SK-N-SH (cell line): ENCODE measurements around the gene LRRC1.

Source experiments
- CHD2 ChIP-seq: fragments of 150-350 bp; IDR thresholded peaks from 2 replicates; pipeline ENCODE4 v1.6.1; 2018; ENCODE audit warnings: low read length; ENCODE audit not compliant: partially characterized antibody
- CTCF ChIP-seq: fragments of 200-600 bp; sonication (generic); IDR thresholded peaks from 2 replicates; pipeline ENCODE4 v1.6.1; 2017; ENCODE audit warnings: antibody characterized with exemption, mild to moderate bottlenecking, moderate library complexity
- ELF1 ChIP-seq: IDR thresholded peaks from 2 replicates; pipeline ENCODE4 v1.4.0; 2012
- EP300 ChIP-seq, 2 experiments: IDR thresholded peaks; 2 replicates each; pipeline versions ENCODE4 v1.4.0 to v1.6.1; 2012; ENCODE audit warnings: borderline replicate concordance in 1 of 2, low read depth in 1 of 2, low read length in 1 of 2
- EZH2phosphoT487 ChIP-seq: fragments of 200-600 bp; sonication (generic); IDR thresholded peaks from 2 replicates; pipeline ENCODE4 v1.6.1; 2017; ENCODE audit warnings: low read depth, mixed run types, mild to moderate bottlenecking, antibody characterized with exemption, moderate library complexity, borderline replicate concordance
- GABPA ChIP-seq: IDR thresholded peaks from 2 replicates; pipeline ENCODE4 v1.4.0; 2012; ENCODE audit warnings: low read depth, mild to moderate bottlenecking
- NRF1 ChIP-seq: IDR thresholded peaks from 2 replicates; pipeline ENCODE4 v1.6.1; 2012; ENCODE audit warnings: low read depth, mild to moderate bottlenecking, low read length
- POLR2AphosphoS5 ChIP-seq: IDR thresholded peaks from 2 replicates; pipeline ENCODE4 v1.6.1; 2012; ENCODE audit warnings: low read depth, low read length
- RAD21 ChIP-seq: IDR thresholded peaks from 2 replicates; pipeline ENCODE4 v1.6.1; 2012; ENCODE audit warnings: mild to moderate bottlenecking, low read length
- SMC3 ChIP-seq: IDR thresholded peaks from 2 replicates; pipeline ENCODE4 v1.6.1; 2012; ENCODE audit warnings: low read depth, low read length, improper control_type of control experiment
- TAF1 ChIP-seq: IDR thresholded peaks from 2 replicates; pipeline ENCODE4 v1.6.1; 2012; ENCODE audit warnings: low read depth, mild to moderate bottlenecking, low read length, moderate library complexity, borderline replicate concordance
- USF1 ChIP-seq: IDR thresholded peaks from 2 replicates; pipeline ENCODE4 v1.4.0; 2012; ENCODE audit warnings: low read depth, borderline replicate concordance
- TF ChIP-seq, protein P1 (sequence below): IDR thresholded peaks from 2 replicates; pipeline ENCODE4 v1.4.0; 2012; ENCODE audit warnings: low read depth

GRCh38 chr6:53906103-53906502 is 111.3 kb downstream of the LRRC1 start:
- TF ChIP-seq EZH2phosphoT487 (no peak), USF1 (no peak), GABPA (no peak), CTCF (no peak), SMC3 (no peak), CHD2 (no peak), ELF1 (no peak), EP300 (IDR thresholded peaks at IDR 0.05; ENCODE audit: borderline replicate concordance in 1 of 2, low read depth in 1 of 2, low read length in 1 of 2) (no peak), RAD21 (no peak), NRF1 (no peak), POLR2AphosphoS5 (no peak), TAF1 (no peak)
- TF ChIP-seq, protein P1, sequence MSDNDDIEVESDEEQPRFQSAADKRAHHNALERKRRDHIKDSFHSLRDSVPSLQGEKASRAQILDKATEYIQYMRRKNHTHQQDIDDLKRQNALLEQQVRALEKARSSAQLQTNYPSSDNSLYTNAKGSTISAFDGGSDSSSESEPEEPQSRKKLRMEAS = no peak
